IMR-90 (cell line): ENCODE measurements around the gene C16orf90. TPM values are rescaled to one million over a fixed set of nuclear protein-coding genes. Genes with fewer than 3 reads are reported as not detected.

Source experiments
- ATAC-seq: fragments of 200-7000 bp; cut with Tn5 transposase; 2 replicates; pipeline ENCODE4 v1.9.1; 2020; ENCODE audit warnings: low read depth, mild to moderate bottlenecking, moderate library complexity
- BruUV-seq: library from RNA; stranded (reverse); fragments of 400-500 nt; replicated peaks from 2 replicates; lab custom pipeline; 2021; lab: Mats Ljungman, UMichigan
- CTCF ChIA-PET: fragments of 300-600 bp; formaldehyde crosslinking; extraction: SDS; loops from one replicate; lab custom pipeline; 2021; ENCODE audit warnings: antibody characterized with exemption; lab: Yijun Ruan, JAX
- POLR2A ChIA-PET: fragments of 300-600 bp; sonication (Branson Sonifier 250); formaldehyde crosslinking; loops from one replicate; lab custom pipeline; 2022; ENCODE audit warnings: antibody characterized with exemption; ENCODE audit not compliant: unreplicated experiment; lab: Charles Lee
- DNase-seq: peaks from one replicate; pipeline ENCODE4 v3.0.0; 2013
- H2AFZ ChIP-seq: replicated peaks from 2 replicates; pipeline ENCODE3; 2013; ENCODE audit warnings: low read length, mild to moderate bottlenecking; ENCODE audit not compliant: poor library complexity
- H2AK5ac ChIP-seq: 2 replicates; pipeline ENCODE4 v1.6.1; 2013; ENCODE audit warnings: low read depth, low read length, inconsistent platforms
- H2AK9ac ChIP-seq: replicated peaks from 2 replicates; pipeline ENCODE3; 2013; ENCODE audit warnings: mild to moderate bottlenecking, low read depth, low read length, moderate library complexity; ENCODE audit not compliant: poor library complexity
- H2BK120ac ChIP-seq: 2 replicates; pipeline ENCODE4 v1.6.1; 2013; ENCODE audit warnings: low read depth, low read length, inconsistent platforms
- H2BK15ac ChIP-seq: 3 replicates; pipeline ENCODE4 v1.6.1; 2013; ENCODE audit warnings: low read depth, low read length, inconsistent platforms
- H2BK20ac ChIP-seq: 2 replicates; pipeline ENCODE4 v1.6.1; 2013; ENCODE audit warnings: low read depth, mild to moderate bottlenecking, inconsistent platforms, low read length, moderate library complexity
- H2BK5ac ChIP-seq: 2 replicates; pipeline ENCODE4 v1.6.1; 2013; ENCODE audit warnings: mild to moderate bottlenecking, low read depth, low read length, inconsistent platforms; ENCODE audit not compliant: poor library complexity, severe bottlenecking
- H3K14ac ChIP-seq: replicated peaks from 2 replicates; pipeline ENCODE4 v1.6.1; 2013; ENCODE audit warnings: low read depth, low read length, inconsistent platforms
- H3K18ac ChIP-seq: 2 replicates; pipeline ENCODE4 v1.6.1; 2013; ENCODE audit warnings: low read depth, low read length, control low read depth
- H3K23ac ChIP-seq: 2 replicates; pipeline ENCODE4 v1.6.1; 2013; ENCODE audit warnings: low read depth, low read length, inconsistent platforms
- H3K27ac ChIP-seq: 2 replicates; pipeline ENCODE4 v1.5.1; 2013; ENCODE audit warnings: mild to moderate bottlenecking, control low read depth, low read length; ENCODE audit not compliant: insufficient read depth
- H3K27me3 ChIP-seq: 2 replicates; pipeline ENCODE4 v1.6.1; 2013; ENCODE audit warnings: low read length; ENCODE audit not compliant: control insufficient read depth, insufficient read depth
- H3K36me3 ChIP-seq: 2 replicates; pipeline ENCODE4 v1.6.1; 2013; ENCODE audit warnings: low read length, mixed read lengths; ENCODE audit not compliant: control insufficient read depth, insufficient read depth
- H3K4ac ChIP-seq: 2 replicates; pipeline ENCODE4 v1.6.1; 2013; ENCODE audit warnings: low read depth, low read length, inconsistent platforms
- H3K4me1 ChIP-seq: 2 replicates; pipeline ENCODE4 v1.6.1; 2013; ENCODE audit warnings: low read length, mixed read lengths; ENCODE audit not compliant: control insufficient read depth, insufficient read depth
- H3K4me2 ChIP-seq: 2 replicates; pipeline ENCODE4 v1.6.1; 2013; ENCODE audit warnings: low read depth, mild to moderate bottlenecking, control low read depth, low read length, moderate library complexity
- H3K4me3 ChIP-seq: 2 replicates; pipeline ENCODE4 v1.5.1; 2013; ENCODE audit warnings: low read depth, mild to moderate bottlenecking, control low read depth, low read length, moderate library complexity; ENCODE audit not compliant: insufficient read depth
- H3K56ac ChIP-seq: 2 replicates; pipeline ENCODE4 v1.6.1; 2013; ENCODE audit warnings: low read length, inconsistent platforms; ENCODE audit not compliant: insufficient read depth; ENCODE audit errors: extremely low read depth
- H3K79me1 ChIP-seq, 2 experiments: 2 replicates each; pipeline ENCODE4 v1.6.1; 2013; ENCODE audit warnings: low read length in 2 of 2, inconsistent platforms in 1 of 2, low read depth in 1 of 2
- H3K9ac ChIP-seq: 2 replicates; pipeline ENCODE4 v1.6.1; 2013; ENCODE audit warnings: low read depth, low read length, control low read depth
- H3K9me1 ChIP-seq: 2 replicates; pipeline ENCODE4 v1.6.1; 2013; ENCODE audit warnings: low read length, inconsistent platforms; ENCODE audit not compliant: insufficient read depth
- H3K9me3 ChIP-seq: 2 replicates; pipeline ENCODE4 v1.6.1; 2013; ENCODE audit warnings: low read length; ENCODE audit not compliant: control insufficient read depth, insufficient read depth
- H4K20me1 ChIP-seq: 2 replicates; pipeline ENCODE4 v1.6.1; 2013; ENCODE audit warnings: low read length, inconsistent platforms; ENCODE audit not compliant: insufficient read depth
- H4K5ac ChIP-seq: 2 replicates; pipeline ENCODE4 v1.6.1; 2013; ENCODE audit warnings: mild to moderate bottlenecking, low read depth, low read length, control low read depth
- H4K8ac ChIP-seq, 2 experiments: 2 replicates each; pipeline ENCODE4 v1.6.1; 2013; ENCODE audit warnings: low read depth in 2 of 2, low read length in 2 of 2, control low read depth in 1 of 2, inconsistent platforms in 1 of 2
- H4K91ac ChIP-seq: 2 replicates; pipeline ENCODE4 v1.6.1; 2013; ENCODE audit warnings: low read depth, low read length, inconsistent platforms; ENCODE audit not compliant: insufficient read depth
- BHLHE40 ChIP-seq: fragments of 150-350 bp; IDR thresholded peaks from 2 replicates; pipeline ENCODE4 v1.6.1; 2016; ENCODE audit warnings: mild to moderate bottlenecking, low read depth, low read length
- CEBPB ChIP-seq: IDR thresholded peaks from 2 replicates; pipeline ENCODE4 v1.6.1; 2012; ENCODE audit warnings: low read depth, low read length, improper control_type of control experiment
- CHD1 ChIP-seq: IDR thresholded peaks from 2 replicates; pipeline ENCODE4 v1.6.1; 2012; ENCODE audit warnings: low read depth, low read length, improper control_type of control experiment
- CTCF ChIP-seq: conservative IDR thresholded peaks from 2 replicates; pipeline ENCODE4 v1.5.1; 2012; ENCODE audit warnings: mild to moderate bottlenecking, low read depth, low read length, improper control_type of control experiment
- ELK1 ChIP-seq: fragments of 150-350 bp; IDR thresholded peaks from 2 replicates; pipeline ENCODE4 v1.6.1; 2016; ENCODE audit warnings: low read depth, mild to moderate bottlenecking, low read length, moderate library complexity, borderline replicate concordance
- MAFK ChIP-seq: IDR thresholded peaks from 2 replicates; pipeline ENCODE4 v1.6.1; 2012; ENCODE audit warnings: low read depth, low read length, improper control_type of control experiment
- MAZ ChIP-seq: IDR thresholded peaks from 2 replicates; pipeline ENCODE4 v1.6.1; 2012; ENCODE audit warnings: low read depth, mild to moderate bottlenecking, low read length, improper control_type of control experiment, moderate library complexity, borderline replicate concordance
- MXI1 ChIP-seq: IDR thresholded peaks from 2 replicates; pipeline ENCODE4 v1.6.1; 2012; ENCODE audit warnings: low read depth, mild to moderate bottlenecking, low read length, moderate library complexity, borderline replicate concordance
- POLR2A ChIP-seq: IDR thresholded peaks from 2 replicates; pipeline ENCODE4 v1.6.1; 2012; ENCODE audit warnings: mild to moderate bottlenecking, low read depth, low read length
- RAD21 ChIP-seq: IDR thresholded peaks from 2 replicates; pipeline ENCODE4 v1.6.1; 2012; ENCODE audit warnings: low read length, improper control_type of control experiment
- RCOR1 ChIP-seq: IDR thresholded peaks from 2 replicates; pipeline ENCODE4 v1.6.1; 2012; ENCODE audit warnings: mild to moderate bottlenecking, low read length, improper control_type of control experiment; ENCODE audit not compliant: insufficient replicate concordance
- RFX5 ChIP-seq: IDR thresholded peaks from 2 replicates; pipeline ENCODE4 v1.8.0; 2012; ENCODE audit warnings: low read depth, mild to moderate bottlenecking, low read length, moderate library complexity
- SMC3 ChIP-seq: fragments of 150-350 bp; IDR thresholded peaks from 2 replicates; pipeline ENCODE4 v1.6.1; 2016; ENCODE audit warnings: low read depth, mild to moderate bottlenecking, antibody characterized with exemption, low read length, moderate library complexity
- USF2 ChIP-seq: fragments of 150-350 bp; IDR thresholded peaks from 2 replicates; pipeline ENCODE4 v1.6.1; 2017; ENCODE audit warnings: mild to moderate bottlenecking, antibody characterized with exemption, low read length, low read depth
- WGBS, 2 experiments: methylation state at CpG; one replicate each; pipeline versions ENCODE4 v1.1.5 to v1.1.7; 2013; ENCODE audit warnings: missing lambda C conversion rate in 2 of 2; ENCODE audit not compliant: insufficient read length in 1 of 2; ENCODE audit errors: extremely low coverage in 2 of 2; 5-methylcytosine and 5-hydroxymethylcytosine counted together
- dilution Hi-C: fragments of 300-500 bp; cut with HindIII; formaldehyde crosslinking; loops from one replicate; pipeline ENCODE4 v1.14.3; 2018; ENCODE audit warnings: low sequenced_read_pairs; ENCODE audit not compliant: unreplicated experiment
- in situ Hi-C: fragments of 300-500 bp; cut with MboI; formaldehyde crosslinking; loops from 3 replicates; pipeline ENCODE4 v1.14.3; 2019; ENCODE audit warnings: low sequenced_read_pairs, inconsistent platforms, mixed read lengths
- intact Hi-C: fragments of 100-400 bp; cut with micrococcal nuclease; formaldehyde crosslinking; loops from 2 replicates; pipeline ENCODE4 v1.10.0; 2022
- polyA plus RNA-seq, 3 experiments: library from polyadenylated mRNA; depleted of rRNA; stranded (reverse); fragments of >200 nt; gene quantifications; 2 replicates each; pipeline ENCODE4 v1.2.3, GENCODE V29; 2012; ENCODE audit warnings: low replicate concordance in 1 of 3
- total RNA-seq: library from RNA; depleted of rRNA; stranded (reverse); fragments of >200 nt; gene quantifications from 2 replicates; pipeline ENCODE4 v1.2.3, GENCODE V29; 2012

Gene C16orf90
- total and polyA plus RNA-seq, 2 of the 4 experiments (the other 2 are of a cell fraction) = not detected

- Histone ChIP-seq H2AFZ (no peak overlapping the region), H3K23ac (no peak overlapping the region), H3K18ac (no peak overlapping the region), H3K9ac (no peak overlapping the region), H2AK9ac (no peak overlapping the region), H3K27ac (no peak overlapping the region), H3K9me3 (no peaks in the 10 kb centered on the region), H4K91ac (no peak overlapping the region), H2BK5ac (no peak overlapping the region), H2BK20ac (no peak overlapping the region), H3K4me1 (peaks cover 3% of the 10 kb centered on the region; the same call in 1 of the 2 replicates), H3K4me2 (no peak overlapping the region), H2BK120ac (no peak overlapping the region), H3K79me1 (peaks cover 3 to 19% of the 10 kb centered on the region in 2 experiments), H4K5ac (no peak overlapping the region), H3K27me3 (no peaks in the 10 kb centered on the region), H3K56ac (no peak overlapping the region), H3K36me3 (no peaks in the 10 kb centered on the region), H2BK15ac (no peak overlapping the region), H3K4me3 (no peak overlapping the region), H2AK5ac (no peak overlapping the region), H4K20me1 (peaks cover 6% of the 10 kb centered on the region), H3K4ac (no peak overlapping the region), H3K14ac (no peak overlapping the region), H4K8ac (no peak overlapping the region), H3K9me1 (peaks cover 3% of the 10 kb centered on the region; the same call in 1 of the 2 replicates)
- no TSS peak for BruUV-seq
- ChIA-PET CTCF (interaction anchor here (0.9 kb wide), 1 partner anchor 10 kb away, joined by 3 read pairs; no protein-coding TSS in a partner anchor), POLR2A (interaction anchor here (0.6 kb wide), 1 partner anchor 184 kb away, joined by 3 read pairs; no protein-coding TSS in a partner anchor)
- dilution Hi-C loops = no loop called here
- WGBS, 2 experiments = 72% methylated on average over 2 of the region's 5 CpGs; no CpG with 5 or more reads in 1 of the 2 experiments
- TF ChIP-seq POLR2A (no peak), ELK1 (no peak), USF2 (no peak), RCOR1 (no peak), MXI1 (no peak), BHLHE40 (no peak), SMC3 (no peak), CHD1 (no peak), MAFK (no peak), CEBPB (no peak), RAD21 (no peak), MAZ (no peak), RFX5 (no peak), CTCF (no peak)
- in situ Hi-C loops = no loop called here
- DNase-seq = peak; percentile 8
- intact Hi-C loops = no loop called here
- no peak for ATAC-seq
Measured at GRCh38 chr16:3454093-3454492, 41.2 kb downstream of the C16orf90 start.
